ENCODE measurements around the gene CREG1.

Gene CREG1

GRCh38 chr1:167529829-167530474 is 23.6 kb downstream of the CREG1 start:
- no peak for DNase-seq

DNA sequence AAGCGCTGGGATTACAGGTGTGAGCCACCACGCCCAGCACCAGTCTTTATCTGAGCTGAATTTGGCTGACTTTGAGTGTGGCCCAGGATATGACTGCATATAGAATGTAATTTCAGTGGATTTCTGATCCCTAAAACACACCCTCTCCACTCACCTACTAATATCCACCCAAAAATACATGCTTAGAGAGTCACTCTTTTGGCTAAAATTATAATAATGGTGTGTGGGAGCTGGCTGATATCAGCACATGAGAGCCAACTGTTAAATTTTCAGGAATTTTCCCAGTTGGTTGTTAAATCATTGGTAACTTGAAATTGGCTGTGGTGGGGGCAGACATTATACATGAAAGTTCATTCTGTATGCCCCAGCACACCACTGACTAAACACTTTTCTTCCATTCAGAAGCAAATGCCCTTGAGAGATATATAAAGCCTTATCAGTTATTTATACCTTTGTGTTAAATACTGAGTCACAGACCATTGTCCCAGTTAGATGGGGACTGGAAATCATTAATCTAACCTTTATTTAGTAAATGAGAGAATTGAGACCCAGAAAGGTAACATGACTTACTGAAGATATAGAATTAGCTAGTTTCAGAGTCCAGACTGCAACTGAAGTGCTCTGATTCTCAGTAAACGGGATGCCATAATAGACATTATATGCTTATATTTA is 25.4 kb downstream of the CREG1 start:
- DNase-seq = no peak

DNA sequence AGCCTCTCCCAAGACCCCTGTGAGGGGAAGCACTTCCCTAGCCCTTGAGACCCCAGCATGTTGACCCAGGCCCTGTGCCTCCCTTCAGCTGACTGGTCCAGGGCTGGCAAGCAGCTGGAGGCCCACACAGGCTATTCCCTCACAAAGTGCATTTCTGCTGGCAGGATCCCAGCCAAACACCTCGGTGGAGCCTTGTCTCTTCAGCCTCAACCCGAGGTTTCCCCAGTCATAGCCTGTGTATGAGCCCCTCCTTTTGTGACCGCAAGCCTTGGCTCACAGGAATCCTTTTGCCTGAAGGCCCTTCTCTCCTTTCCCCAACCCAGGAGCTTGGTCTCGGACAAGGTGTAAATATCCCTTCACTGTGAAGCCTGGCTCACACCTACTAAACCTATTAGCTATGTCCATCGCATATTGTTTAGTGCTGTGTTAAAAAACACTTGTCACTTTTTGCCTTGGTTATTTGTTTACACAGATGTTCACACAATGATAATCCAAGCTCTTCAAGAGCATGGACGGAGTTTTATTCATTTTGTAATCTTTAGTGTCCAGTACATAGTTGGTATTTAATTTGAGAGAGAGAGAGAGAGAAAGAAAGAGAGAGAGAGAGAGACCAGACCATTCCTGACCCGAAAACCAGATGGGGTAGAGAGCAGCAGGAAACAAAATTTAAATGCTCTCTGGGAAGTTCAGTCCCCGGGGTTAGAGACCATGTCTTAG is 26.7 kb downstream of the CREG1 start:
- DNase-seq = no peak

DNA sequence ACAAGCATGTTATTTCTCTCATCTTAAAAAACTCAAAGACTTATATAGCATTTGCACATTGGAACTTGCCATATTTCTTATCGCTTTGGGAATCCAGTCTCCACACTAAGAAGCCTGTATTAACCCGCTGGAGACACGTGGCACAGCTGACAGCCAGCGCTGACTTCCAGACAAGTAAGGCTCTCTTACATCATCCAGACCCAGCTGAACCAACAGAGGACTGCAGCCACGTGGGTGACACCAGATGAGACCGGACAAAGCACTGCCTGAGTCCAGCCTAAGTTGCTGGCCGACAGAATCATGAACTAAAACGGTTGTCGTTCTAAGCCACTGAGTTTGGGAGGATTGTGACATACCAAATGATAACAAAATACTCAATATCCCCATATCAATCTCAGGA is 28.9 kb downstream of the CREG1 start:
- DNase-seq = no peak

DNA sequence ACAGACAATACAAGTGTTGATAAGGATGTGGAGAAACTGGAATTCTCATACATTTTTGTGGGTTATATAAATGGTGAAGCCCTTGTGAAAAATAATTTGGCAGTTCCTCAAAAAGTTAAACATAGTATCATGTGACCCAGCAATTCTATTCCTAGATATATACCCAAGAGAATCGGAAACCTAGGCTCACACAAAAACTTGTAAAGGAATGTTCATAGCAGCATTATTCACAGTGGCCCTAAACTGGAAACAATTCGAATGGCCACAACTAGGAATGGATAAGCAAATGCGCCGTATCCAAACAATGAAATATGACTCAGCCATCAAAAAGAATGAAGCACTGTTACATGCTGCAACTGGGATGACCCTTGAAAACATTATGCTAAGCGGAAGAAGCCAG is 31.3 kb downstream of the CREG1 start:
- DNase-seq = no peak

DNA sequence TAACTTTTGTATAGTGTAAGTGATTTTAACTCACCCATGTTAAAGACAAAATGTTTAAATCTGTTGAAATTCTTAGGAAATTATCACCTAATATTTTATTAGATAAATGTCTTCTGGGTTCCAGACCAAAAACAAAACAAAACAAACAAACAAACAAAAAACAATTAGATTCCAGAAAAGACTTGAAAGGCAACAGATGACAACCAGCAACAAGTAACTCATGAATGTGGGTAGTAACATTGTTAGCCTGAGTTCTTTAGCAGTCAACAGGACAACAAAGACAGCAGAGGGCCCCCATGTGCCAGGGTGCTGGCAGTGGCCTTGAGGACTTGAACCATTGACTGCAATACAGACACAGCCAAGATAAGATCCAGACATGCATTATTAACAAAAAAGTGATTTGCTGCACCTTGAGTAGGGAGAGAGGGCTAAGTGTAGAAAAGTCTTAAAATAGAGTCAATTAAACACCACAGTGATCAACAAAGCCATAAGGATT is 32.8 kb downstream of the CREG1 start:
- no peak for DNase-seq

GRCh38 chr1:167518331-167518700 is 35.2 kb downstream of the CREG1 start, which contains the start of gene CD247:
Gene CD247, minus strand, starts transcription at chr1:167518529. Its CDS starts 64 bp downstream, at chr1:167518465.
- no peak for DNase-seq

GRCh38 chr1:167517535-167518330 is 35.8 kb downstream of the CREG1 start:
- no peak for DNase-seq

GRCh38 chr1:167516404-167517388 is 36.9 kb downstream of the CREG1 start:
- no peak for DNase-seq

GRCh38 chr1:167515893-167516321 is 37.7 kb downstream of the CREG1 start:
- DNase-seq = no peak

DNA sequence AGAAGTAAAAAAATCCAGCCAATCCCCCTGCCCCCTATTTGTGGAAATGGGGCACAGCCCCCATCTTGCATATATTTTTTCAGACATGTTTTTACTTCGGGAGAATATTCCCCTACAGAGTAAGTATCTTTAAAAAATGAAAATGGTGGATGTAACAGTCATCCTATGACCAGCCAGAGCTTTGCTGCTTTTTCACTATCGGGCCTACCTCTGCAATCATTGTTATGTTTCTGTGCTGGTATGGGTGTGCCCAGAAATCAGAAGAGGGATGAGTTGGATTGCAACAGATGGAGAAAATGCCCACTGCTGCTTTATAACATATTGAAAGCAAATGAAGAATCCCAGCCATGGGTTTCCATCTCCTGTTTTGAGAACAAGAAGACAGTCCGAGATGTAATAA is 38.1 kb downstream of the CREG1 start:
- no peak for DNase-seq

DNA sequence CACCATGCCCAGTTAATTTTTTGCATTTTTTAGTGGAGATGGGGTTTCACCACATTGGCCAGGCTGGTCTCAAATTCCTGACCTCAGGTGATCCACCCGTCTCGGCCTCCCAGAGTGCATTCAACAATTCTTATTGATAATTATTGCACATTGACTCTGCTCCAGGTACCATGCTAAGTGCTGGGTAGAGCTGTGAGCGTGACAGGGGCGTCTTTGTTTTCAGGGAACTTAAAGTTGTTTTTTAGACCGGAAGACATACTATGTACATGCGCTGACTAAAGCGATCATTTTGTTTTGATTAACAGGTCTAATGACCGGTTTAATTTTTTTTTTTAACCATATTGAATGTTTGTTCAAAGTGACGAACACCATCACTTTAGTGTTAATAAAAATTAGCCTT is 39.3 kb downstream of the CREG1 start:
- no peak for DNase-seq

DNA sequence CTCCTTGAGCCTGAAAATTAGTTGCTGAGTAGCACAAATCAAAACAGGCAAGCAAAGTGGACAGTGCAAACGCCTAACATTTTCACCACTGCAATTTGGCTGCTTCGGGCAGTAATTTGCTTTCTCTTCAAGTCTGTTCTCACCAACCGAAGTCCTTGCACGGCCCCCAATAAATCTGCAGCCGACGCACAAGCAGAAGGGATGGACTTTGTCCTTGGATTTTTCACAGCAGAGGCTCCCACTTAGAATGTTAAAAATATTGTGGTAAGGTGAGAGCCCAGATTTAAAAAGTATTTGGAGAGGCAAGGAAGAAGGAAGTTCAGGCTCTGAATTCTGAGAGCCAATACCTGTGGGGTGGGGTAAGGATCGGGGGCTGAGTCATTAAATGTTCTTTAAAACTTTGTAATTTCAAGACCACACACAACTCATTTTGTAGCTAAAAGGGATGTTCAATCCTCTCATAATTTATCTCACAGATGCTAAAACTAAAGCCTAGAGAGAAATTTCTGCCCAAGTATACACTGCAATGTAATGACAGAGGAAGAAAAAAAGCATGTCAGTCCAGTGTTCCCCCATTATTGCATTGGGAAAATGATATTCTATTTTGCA is 41.4 kb downstream of the CREG1 start:
- no peak for DNase-seq

GRCh38 chr1:167511374-167511986 is 42.1 kb downstream of the CREG1 start:
- DNase-seq = no peak

DNA sequence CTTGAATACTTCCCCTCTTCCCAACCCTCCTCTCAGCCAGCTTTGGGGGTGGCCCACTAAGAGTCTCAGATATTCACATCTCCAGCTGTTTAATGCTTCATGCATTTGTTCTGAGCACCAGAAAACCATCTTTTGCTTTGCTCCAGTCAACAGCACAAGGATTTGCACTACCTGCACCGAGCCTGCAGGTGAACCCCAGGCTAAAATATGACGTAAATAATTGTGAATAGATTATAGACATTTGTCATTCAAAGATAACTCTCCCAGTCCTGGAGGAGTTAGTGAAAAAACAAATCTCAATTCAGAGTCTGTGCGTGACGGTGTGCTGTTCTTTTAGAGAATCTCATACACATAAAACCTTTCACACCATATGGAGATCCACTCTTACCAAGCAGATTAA is 42.7 kb downstream of the CREG1 start:
- no peak for DNase-seq

DNA sequence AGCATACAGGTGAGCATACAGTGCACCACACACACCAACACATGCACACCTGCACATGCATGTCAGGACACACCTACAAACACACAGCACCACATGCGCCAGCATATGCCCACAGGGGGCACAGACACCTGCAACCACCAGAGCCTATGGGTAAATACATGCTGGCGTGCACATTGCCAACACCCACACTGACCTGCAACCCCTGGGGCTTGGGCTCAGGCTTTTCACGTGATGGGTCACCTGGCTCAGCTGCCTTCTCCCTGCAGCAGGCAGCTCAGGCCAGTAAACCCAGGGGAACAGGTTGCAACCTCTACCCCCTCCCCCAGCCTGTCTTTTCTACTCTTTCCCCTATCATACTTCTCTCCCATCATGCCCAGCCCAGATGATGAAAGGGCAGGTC is 43.3 kb downstream of the CREG1 start:
- no peak for DNase-seq

GRCh38 chr1:167509587-167509986 is 44.0 kb downstream of the CREG1 start:
- no peak for DNase-seq

- DNase-seq = no peak
Measured at GRCh38 chr1:167507719-167508118, 45.8 kb downstream of the CREG1 start.

DNA sequence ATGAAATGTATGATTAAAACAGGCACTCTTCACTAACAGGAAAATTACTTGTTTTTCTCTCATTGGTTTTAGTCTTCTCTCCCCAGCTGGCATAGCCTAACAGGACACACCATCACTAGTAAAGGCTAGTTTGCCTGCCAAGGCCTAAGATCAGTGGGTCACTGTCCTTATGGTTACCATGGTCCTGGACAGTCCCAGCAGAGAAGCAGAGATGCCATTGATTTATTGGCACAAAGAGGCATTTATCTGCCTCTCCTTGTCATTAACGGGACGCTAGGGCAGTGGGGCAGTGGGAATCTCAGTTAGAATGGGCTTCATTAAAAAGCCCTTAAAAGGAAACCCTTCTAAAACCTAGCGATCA is 49.1 kb downstream of the CREG1 start:
- no peak for DNase-seq

GRCh38 chr1:167503626-167504466 is 49.7 kb downstream of the CREG1 start:
- DNase-seq = no peak

Measured in MV-4-11 (cell line).